Keratinocyte (primary cell): ENCODE measurements around the gene EPHB1. TPM values are rescaled to one million over a fixed set of nuclear protein-coding genes. Genes with fewer than 3 reads are reported as not detected.

Experiments
- DNase-seq: peaks from one replicate; pipeline ENCODE4 v3.0.0-alpha.2; 2011; ENCODE audit warnings: low read depth, missing footprints, low spot score
- FAIRE-seq: peaks from 2 replicates; lab custom pipeline; 2011; peaks lifted over from hg19 to GRCh38; lab: Jason Lieb, UNC
- H2AFZ ChIP-seq: 2 replicates; pipeline ENCODE4 v1.6.0; 2012; ENCODE audit warnings: low read length, control low read depth, inconsistent platforms; ENCODE audit not compliant: control insufficient read depth
- H3K27ac ChIP-seq: 2 replicates; pipeline ENCODE4 v1.5.1; 2011; ENCODE audit warnings: low read length; ENCODE audit not compliant: control insufficient read depth, insufficient read depth
- H3K27me3 ChIP-seq: 3 replicates; pipeline ENCODE4 v1.6.0; 2011; ENCODE audit warnings: low read length; ENCODE audit not compliant: control insufficient read depth, insufficient read depth; ENCODE audit errors: extremely low read depth
- H3K36me3 ChIP-seq, 2 experiments: 2 replicates in 1 of 2; 3 replicates in 1 of 2; pipeline ENCODE4 v1.5.1; 2011; ENCODE audit warnings: low read length in 2 of 2, mild to moderate bottlenecking in 1 of 2; ENCODE audit not compliant: control insufficient read depth in 2 of 2, insufficient read depth in 2 of 2; ENCODE audit errors: extremely low read depth in 1 of 2
- H3K4me1 ChIP-seq: 3 replicates; pipeline ENCODE4 v1.5.1; 2011; ENCODE audit warnings: low read length; ENCODE audit not compliant: control insufficient read depth, insufficient read depth; ENCODE audit errors: extremely low read depth
- H3K4me2 ChIP-seq: 3 replicates; pipeline ENCODE4 v1.6.0; 2011; ENCODE audit warnings: low read depth, low read length; ENCODE audit not compliant: control insufficient read depth, insufficient read depth; ENCODE audit errors: extremely low read depth
- H3K4me3 ChIP-seq, 3 experiments: fragments of 200-600 bp in 1 of 3; sonication (generic) in 1 of 3; 2 replicates in 2 of 3; 3 replicates in 1 of 3; pipeline ENCODE4 v1.5.1; 2011 to 2016; ENCODE audit warnings: low read length in 3 of 3, mild to moderate bottlenecking in 3 of 3, control low read depth in 2 of 3, inconsistent platforms in 1 of 3, low read depth in 1 of 3, mixed read lengths in 1 of 3, mixed run types in 1 of 3, moderate library complexity in 1 of 3; ENCODE audit not compliant: control insufficient read depth in 2 of 3, insufficient read depth in 2 of 3; ENCODE audit errors: extremely low read depth in 1 of 3
- H3K79me2 ChIP-seq: 2 replicates; pipeline ENCODE4 v1.6.0; 2012; ENCODE audit warnings: low read length; ENCODE audit not compliant: control insufficient read depth, insufficient read depth
- H3K9ac ChIP-seq: 3 replicates; pipeline ENCODE4 v1.6.0; 2011; ENCODE audit warnings: low read length; ENCODE audit not compliant: control insufficient read depth, insufficient read depth; ENCODE audit errors: extremely low read depth
- H3K9me1 ChIP-seq: 3 replicates; pipeline ENCODE4 v1.6.0; 2011; ENCODE audit warnings: low read length; ENCODE audit not compliant: control insufficient read depth, insufficient read depth; ENCODE audit errors: extremely low read depth
- H3K9me3 ChIP-seq: 2 replicates; pipeline ENCODE4 v1.5.1; 2012; ENCODE audit warnings: low read depth, low read length; ENCODE audit not compliant: control insufficient read depth
- H4K20me1 ChIP-seq: 3 replicates; pipeline ENCODE4 v1.6.0; 2011; ENCODE audit warnings: low read length; ENCODE audit not compliant: control insufficient read depth, insufficient read depth; ENCODE audit errors: extremely low read depth
- EZH2 ChIP-seq: IDR thresholded peaks from one replicate; pipeline ENCODE4 v1.6.1; 2012; ENCODE audit warnings: inconsistent platforms, mild to moderate bottlenecking, low read length, moderate library complexity
- dilution Hi-C: fragments of 300-500 bp; cut with MboI; formaldehyde crosslinking; loops from one replicate; pipeline ENCODE4 v1.7.0; 2020; ENCODE audit warnings: low sequenced_read_pairs; ENCODE audit not compliant: extremely low pct_ligation_motif_present
- polyA plus RNA-seq, 5 experiments: library from polyadenylated mRNA; depleted of rRNA in 3 of 5; stranded (reverse) in 3 of 5; stranded (forward) in 1 of 5; unstranded in 1 of 5; fragments of >200 nt; gene quantifications; 1 replicate in 1 of 5; 2 replicates in 3 of 5; 3 replicates in 1 of 5; pipeline versions ENCODE4 v1.2.1 to v1.2.3, GENCODE V29; 2011 to 2012; ENCODE audit warnings: missing spikeins in 2 of 5, low read depth in 1 of 5, low replicate concordance in 1 of 5
- TF ChIP-seq, protein P1 (sequence below), 3 experiments: IDR thresholded peaks in 1 of 3; conservative IDR thresholded peaks in 1 of 3; optimal IDR thresholded peaks in 1 of 3; 2 replicates in 2 of 3; 3 replicates in 1 of 3; pipeline versions ENCODE3 to v1.5.1; 2011; ENCODE audit warnings: low read length in 3 of 3, mild to moderate bottlenecking in 3 of 3, moderate library complexity in 2 of 3, control low read depth in 1 of 3, inconsistent platforms in 1 of 3; ENCODE audit not compliant: insufficient read depth in 2 of 3; ENCODE audit errors: extremely low read depth in 1 of 3

The EPHB1 gene
- polyA plus RNA-seq, 1 donor (not counting 4 experiments of a cell fraction or from before 2014, with no cell fraction given): 0.01 TPM

GRCh38 chr3:134762016-134762415 lies 33.0 kb upstream of the EPHB1 start:
- dilution Hi-C loops: no loop called here
- H3K4me1 ChIP-seq: no peaks in the 10 kb centered on the region
- DNase-seq (no peak), FAIRE-seq (no peak)
- H3K9me1 ChIP-seq: no peaks in the 10 kb centered on the region
- no peaks in the 10 kb centered on the region for H3K9me3 ChIP-seq
- no peaks in the 10 kb centered on the region for H3K79me2 ChIP-seq
- H3K4me2 ChIP-seq: no peak overlapping the region
- H3K4me3 ChIP-seq: no peak overlapping the region
- H3K9ac ChIP-seq: no peak overlapping the region
- no peak overlapping the region for H3K27ac ChIP-seq
- H4K20me1 ChIP-seq: no peaks in the 10 kb centered on the region
- TF ChIP-seq, protein P1, sequence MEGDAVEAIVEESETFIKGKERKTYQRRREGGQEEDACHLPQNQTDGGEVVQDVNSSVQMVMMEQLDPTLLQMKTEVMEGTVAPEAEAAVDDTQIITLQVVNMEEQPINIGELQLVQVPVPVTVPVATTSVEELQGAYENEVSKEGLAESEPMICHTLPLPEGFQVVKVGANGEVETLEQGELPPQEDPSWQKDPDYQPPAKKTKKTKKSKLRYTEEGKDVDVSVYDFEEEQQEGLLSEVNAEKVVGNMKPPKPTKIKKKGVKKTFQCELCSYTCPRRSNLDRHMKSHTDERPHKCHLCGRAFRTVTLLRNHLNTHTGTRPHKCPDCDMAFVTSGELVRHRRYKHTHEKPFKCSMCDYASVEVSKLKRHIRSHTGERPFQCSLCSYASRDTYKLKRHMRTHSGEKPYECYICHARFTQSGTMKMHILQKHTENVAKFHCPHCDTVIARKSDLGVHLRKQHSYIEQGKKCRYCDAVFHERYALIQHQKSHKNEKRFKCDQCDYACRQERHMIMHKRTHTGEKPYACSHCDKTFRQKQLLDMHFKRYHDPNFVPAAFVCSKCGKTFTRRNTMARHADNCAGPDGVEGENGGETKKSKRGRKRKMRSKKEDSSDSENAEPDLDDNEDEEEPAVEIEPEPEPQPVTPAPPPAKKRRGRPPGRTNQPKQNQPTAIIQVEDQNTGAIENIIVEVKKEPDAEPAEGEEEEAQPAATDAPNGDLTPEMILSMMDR (optimal IDR thresholded peaks at IDR 0.05 in 1 of 3, IDR thresholded peaks at IDR 0.05 in 1 of 3, conservative IDR thresholded peaks at IDR 0.05 in 1 of 3; ENCODE audit: extremely low read depth in 1 of 3, insufficient read depth in 2 of 3, low read length in 3 of 3): no peak
- no peak for TF ChIP-seq EZH2
- no peaks in the 10 kb centered on the region for H3K36me3 ChIP-seq
- no peaks in the 10 kb centered on the region for H3K27me3 ChIP-seq
- no peak overlapping the region for H2AFZ ChIP-seq

DNA sequence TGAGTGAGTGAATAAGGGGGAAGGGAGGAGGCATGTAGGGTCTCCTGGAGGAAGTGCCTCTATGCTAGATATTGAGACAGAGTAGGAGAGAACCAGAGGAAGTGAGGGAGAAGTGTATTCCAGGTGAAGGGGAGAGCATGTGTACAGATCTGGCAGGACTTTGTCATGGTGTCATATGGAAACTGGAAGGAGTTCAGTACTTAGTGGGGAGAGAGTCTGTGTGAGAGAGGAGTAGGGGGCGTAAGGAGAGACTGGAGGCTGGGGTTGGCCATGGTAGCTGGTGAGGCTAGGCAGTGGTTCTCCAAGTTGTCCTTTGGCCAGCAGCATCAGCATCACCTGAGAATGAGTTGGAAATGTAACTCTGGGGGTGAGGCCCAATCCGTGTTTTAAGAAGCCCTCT lies 29.6 kb upstream of the EPHB1 start:
- Histone ChIP-seq H3K27me3 (no peaks in the 10 kb centered on the region), H3K79me2 (no peaks in the 10 kb centered on the region), H3K9me1 (no peaks in the 10 kb centered on the region), H3K4me1 (no peaks in the 10 kb centered on the region), H3K4me2 (no peak overlapping the region), H3K9me3 (no peaks in the 10 kb centered on the region), H3K36me3 (no peaks in the 10 kb centered on the region), H2AFZ (no peak overlapping the region), H3K9ac (no peak overlapping the region), H3K4me3 (no peak overlapping the region), H3K27ac (no peak overlapping the region), H4K20me1 (no peaks in the 10 kb centered on the region)
- TF ChIP-seq, protein P1 (optimal IDR thresholded peaks at IDR 0.05 in 1 of 3, IDR thresholded peaks at IDR 0.05 in 1 of 3, conservative IDR thresholded peaks at IDR 0.05 in 1 of 3; ENCODE audit: extremely low read depth in 1 of 3, insufficient read depth in 2 of 3, low read length in 3 of 3): no peak
- TF ChIP-seq EZH2: no peak
- dilution Hi-C loops: no loop called here
- FAIRE-seq (no peak), DNase-seq (no peak)
